DOHH2 (cell line): ENCODE data around the gene EPHB2.

ENCODE experiments used
- CTCF ChIP-seq: fragments of 200-600 bp; sonication (generic); IDR thresholded peaks from one replicate; pipeline ENCODE4 v1.5.1; 2014; ENCODE audit warnings: antibody characterized with exemption, mild to moderate bottlenecking, low read depth, low read length; ENCODE audit not compliant: poor library complexity, severe bottlenecking
- EZH2phosphoT487 ChIP-seq: fragments of 200-600 bp; sonication (generic); IDR thresholded peaks from 2 replicates; pipeline ENCODE4 v1.6.1; 2017; ENCODE audit warnings: borderline replicate concordance, mild to moderate bottlenecking, antibody characterized with exemption, low read length, moderate library complexity, mixed read lengths

GRCh38 chr1:22864886-22865285 lies 154.2 kb downstream of the EPHB2 start:
- TF ChIP-seq CTCF (no peak), EZH2phosphoT487 (no peak)
